HepG2 (cell line): ENCODE results near the gene FAM120B. TPM values are rescaled to one million over a fixed set of nuclear protein-coding genes. Genes with fewer than 3 reads are reported as not detected.
"Not testable (repeated sequence)": the region's sequence is repeated elsewhere in the genome, so short reads cannot be mapped to it uniquely, and the experiment has no call there.

Source experiments
- ARNT ChIP-seq: fragments of 450-650 bp; IDR thresholded peaks from 2 replicates; pipeline ENCODE4 v1.6.1; 2017
- CREB1 ChIP-seq, 2 experiments: fragments of 450-650 bp in 1 of 2; IDR thresholded peaks; 2 replicates each; pipeline ENCODE4 v1.6.1; 2016 to 2017; ENCODE audit warnings: control low read depth in 1 of 2, mild to moderate bottlenecking in 1 of 2, missing compliant biosample characterization in 1 of 2, missing genetic modification characterization in 1 of 2
- FOXP1 ChIP-seq, 2 experiments: fragments of 450-650 bp in 1 of 2; IDR thresholded peaks; 2 replicates each; pipeline ENCODE4 v1.6.1; 2017 to 2018; ENCODE audit warnings: antibody characterized with exemption in 1 of 2
- HOXA7 ChIP-seq: sonication (generic); formaldehyde crosslinking; IDR thresholded peaks from 2 replicates; pipeline ENCODE4 v1.8.1; 2022; ENCODE audit warnings: mild to moderate bottlenecking, missing genetic modification reagents, moderate library complexity
- IKZF1 ChIP-seq: fragments of 450-650 bp; IDR thresholded peaks from 2 replicates; pipeline ENCODE4 v1.7.1; 2016
- NFRKB ChIP-seq: fragments of 450-650 bp; IDR thresholded peaks from 2 replicates; pipeline ENCODE4 v1.6.1; 2017
- ZNF282 ChIP-seq: fragments of 450-650 bp; IDR thresholded peaks from 2 replicates; pipeline ENCODE4 v1.6.1; 2018; ENCODE audit not compliant: partially characterized antibody
- polyA plus RNA-seq, 8 experiments: library from polyadenylated mRNA; depleted of rRNA in 3 of 8; stranded (reverse) in 7 of 8; unstranded in 1 of 8; fragments of >200 nt; fragmentation: Illumina TruSeq in 4 of 8; extraction: Trizol in 4 of 8; gene quantifications; 2 replicates each; pipeline versions ENCODE4 v1.2.1 to v1.2.3, GENCODE V29; 2011 to 2016; ENCODE audit warnings: low read depth in 4 of 8, missing spikeins in 1 of 8, mixed read lengths in 1 of 8; ENCODE audit not compliant: insufficient read depth in 1 of 8
- total RNA-seq, 5 experiments: library from RNA; depleted of rRNA; stranded (reverse); fragments of >200 nt; fragmentation: Illumina TruSeq; extraction: Trizol; gene quantifications; 2 replicates each; pipeline ENCODE4 v1.2.3, GENCODE V29; 2016; ENCODE audit warnings: low read depth in 1 of 5
- TF ChIP-seq, protein P1 (sequence below), 2 experiments: fragments of 450-650 bp in 1 of 2; sonication (generic) in 1 of 2; formaldehyde crosslinking in 1 of 2; IDR thresholded peaks; 2 replicates each; pipeline versions ENCODE4 v1.6.1 to v1.8.0; 2016 to 2022; ENCODE audit warnings: antibody characterized with exemption in 1 of 2, mild to moderate bottlenecking in 1 of 2, missing genetic modification reagents in 1 of 2

FAM120B gene
- total and polyA plus RNA-seq, 2 of the 13 experiments (the other 11 are each of a cell fraction or from before 2014, with no cell fraction given) = 9.2 to 10.7 TPM

DNA sequence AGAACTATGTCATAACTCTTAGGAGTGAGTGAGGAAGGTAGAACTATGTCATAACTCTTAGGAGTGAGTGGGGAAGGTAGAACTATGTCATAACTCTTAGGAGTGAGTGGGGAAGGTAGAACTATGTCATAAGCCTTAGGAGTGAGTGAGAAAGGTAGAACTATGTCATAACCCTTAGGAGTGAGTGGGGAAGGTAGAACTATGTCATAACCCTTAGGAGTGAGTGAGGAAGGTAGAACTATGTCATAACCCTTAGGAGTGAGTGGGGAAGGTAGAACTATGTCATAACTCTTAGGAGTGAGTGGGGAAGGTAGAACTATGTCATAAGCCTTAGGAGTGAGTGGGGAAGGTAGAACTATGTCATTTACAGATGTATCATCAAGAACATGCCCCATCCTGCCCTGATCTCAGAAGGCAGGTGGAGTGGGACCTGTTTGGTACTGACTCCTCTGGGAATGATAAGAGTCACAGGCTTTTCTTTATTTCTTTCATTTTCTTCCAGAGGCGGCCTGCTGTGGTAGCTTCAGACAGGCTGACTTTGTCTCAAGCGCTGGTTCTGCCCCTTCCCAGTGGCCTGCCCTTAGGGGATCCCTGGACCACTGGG lies 93.5 kb downstream of the FAM120B start (continued):
- TF ChIP-seq, protein P1, sequence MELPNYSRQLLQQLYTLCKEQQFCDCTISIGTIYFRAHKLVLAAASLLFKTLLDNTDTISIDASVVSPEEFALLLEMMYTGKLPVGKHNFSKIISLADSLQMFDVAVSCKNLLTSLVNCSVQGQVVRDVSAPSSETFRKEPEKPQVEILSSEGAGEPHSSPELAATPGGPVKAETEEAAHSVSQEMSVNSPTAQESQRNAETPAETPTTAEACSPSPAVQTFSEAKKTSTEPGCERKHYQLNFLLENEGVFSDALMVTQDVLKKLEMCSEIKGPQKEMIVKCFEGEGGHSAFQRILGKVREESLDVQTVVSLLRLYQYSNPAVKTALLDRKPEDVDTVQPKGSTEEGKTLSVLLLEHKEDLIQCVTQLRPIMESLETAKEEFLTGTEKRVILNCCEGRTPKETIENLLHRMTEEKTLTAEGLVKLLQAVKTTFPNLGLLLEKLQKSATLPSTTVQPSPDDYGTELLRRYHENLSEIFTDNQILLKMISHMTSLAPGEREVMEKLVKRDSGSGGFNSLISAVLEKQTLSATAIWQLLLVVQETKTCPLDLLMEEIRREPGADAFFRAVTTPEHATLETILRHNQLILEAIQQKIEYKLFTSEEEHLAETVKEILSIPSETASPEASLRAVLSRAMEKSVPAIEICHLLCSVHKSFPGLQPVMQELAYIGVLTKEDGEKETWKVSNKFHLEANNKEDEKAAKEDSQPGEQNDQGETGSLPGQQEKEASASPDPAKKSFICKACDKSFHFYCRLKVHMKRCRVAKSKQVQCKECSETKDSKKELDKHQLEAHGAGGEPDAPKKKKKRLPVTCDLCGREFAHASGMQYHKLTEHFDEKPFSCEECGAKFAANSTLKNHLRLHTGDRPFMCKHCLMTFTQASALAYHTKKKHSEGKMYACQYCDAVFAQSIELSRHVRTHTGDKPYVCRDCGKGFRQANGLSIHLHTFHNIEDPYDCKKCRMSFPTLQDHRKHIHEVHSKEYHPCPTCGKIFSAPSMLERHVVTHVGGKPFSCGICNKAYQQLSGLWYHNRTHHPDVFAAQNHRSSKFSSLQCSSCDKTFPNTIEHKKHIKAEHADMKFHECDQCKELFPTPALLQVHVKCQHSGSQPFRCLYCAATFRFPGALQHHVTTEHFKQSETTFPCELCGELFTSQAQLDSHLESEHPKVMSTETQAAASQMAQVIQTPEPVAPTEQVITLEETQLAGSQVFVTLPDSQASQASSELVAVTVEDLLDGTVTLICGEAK (IDR thresholded peaks at IDR 0.05) = peak; percentile 41
- TF ChIP-seq, protein P1 (CRISPR knock-in tag; IDR thresholded peaks at IDR 0.05) = not testable (repeated sequence)
- TF ChIP-seq NFRKB (peak; percentile 59; the same call in 1 of the 2 replicates), FOXP1 (IDR thresholded peaks at IDR 0.05) (0 out of 2 replicates have a peak, but pooled peaks have one; percentile 48), IKZF1 (peak; percentile 68; the same call in 1 of the 2 replicates), HOXA7 (0 out of 2 replicates have a peak, but pooled peaks have one; percentile 30), CREB1 (IDR thresholded peaks at IDR 0.05) (peak; percentile 82), ZNF282 (peak; percentile 94), ARNT (0 out of 2 replicates have a peak, but pooled peaks have one; percentile 73)
- TF ChIP-seq FOXP1, CREB1 (CRISPR knock-in tag; IDR thresholded peaks at IDR 0.05): not testable (repeated sequence)
- TF ChIP-seq, all 625 proteins: peak for 20; not testable (repeated sequence) for 605
